ENCODE results near the gene TMEM164. TPM values are rescaled to one million over a fixed set of nuclear protein-coding genes. Genes with fewer than 3 reads are reported as not detected.

The TMEM164 gene
- polyA plus RNA-seq, 1 donor = 44.6 TPM

DNA sequence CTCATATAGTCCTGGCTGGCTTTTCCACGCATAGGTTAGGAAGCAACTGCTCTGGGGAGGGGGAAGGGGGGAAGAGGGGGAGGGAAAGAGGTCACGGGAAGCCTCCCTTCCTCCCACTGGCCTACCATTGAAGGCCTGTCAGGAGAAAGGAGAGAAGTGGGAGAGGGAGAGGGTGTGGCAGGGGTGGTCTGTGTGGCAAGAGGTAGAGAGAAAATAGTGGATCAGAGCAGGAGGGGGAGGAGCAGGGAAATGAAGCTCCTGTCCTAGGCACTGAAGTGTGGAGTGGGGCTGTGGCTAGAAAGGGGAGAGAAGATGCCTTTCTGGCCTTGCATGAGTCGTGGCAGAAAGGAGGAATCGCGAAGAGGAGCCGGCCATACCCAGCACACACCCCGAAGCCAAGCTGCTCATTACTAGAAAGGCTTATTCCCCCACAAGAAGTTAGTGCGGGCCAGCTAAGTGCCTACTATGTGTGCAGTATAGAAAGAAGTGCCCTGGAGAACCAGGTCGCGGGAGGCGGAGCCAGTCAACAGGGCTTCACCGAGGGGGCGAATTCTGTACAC, 1.1 kb upstream of the TMEM164 start:
- Histone ChIP-seq H3K9me3 (ENCODE audit: control insufficient read depth, low read depth, low read length) (no peaks in the 10 kb centered on the region), H3K4me1 (ENCODE audit: control insufficient read depth, insufficient read depth, low read length) (peaks cover 24% of the 10 kb centered on the region), H3K4me3 (ENCODE audit: low read length) (peak overlapping the region; percentile 60), H3K36me3 (ENCODE audit: control insufficient read depth, insufficient read depth, low read length) (no peaks in the 10 kb centered on the region), H3K27ac (ENCODE audit: low read length) (peak overlapping the region; percentile 73), H3K27me3 (ENCODE audit: control insufficient read depth, insufficient read depth, low read length) (no peaks in the 10 kb centered on the region)
- WGBS (ENCODE audit: insufficient coverage, low lambda C conversion rate) = no CpG with 5 or more reads among the region's 13 CpGs
- DNase-seq = peak in 1 of 2 donors; percentile 21

DNA sequence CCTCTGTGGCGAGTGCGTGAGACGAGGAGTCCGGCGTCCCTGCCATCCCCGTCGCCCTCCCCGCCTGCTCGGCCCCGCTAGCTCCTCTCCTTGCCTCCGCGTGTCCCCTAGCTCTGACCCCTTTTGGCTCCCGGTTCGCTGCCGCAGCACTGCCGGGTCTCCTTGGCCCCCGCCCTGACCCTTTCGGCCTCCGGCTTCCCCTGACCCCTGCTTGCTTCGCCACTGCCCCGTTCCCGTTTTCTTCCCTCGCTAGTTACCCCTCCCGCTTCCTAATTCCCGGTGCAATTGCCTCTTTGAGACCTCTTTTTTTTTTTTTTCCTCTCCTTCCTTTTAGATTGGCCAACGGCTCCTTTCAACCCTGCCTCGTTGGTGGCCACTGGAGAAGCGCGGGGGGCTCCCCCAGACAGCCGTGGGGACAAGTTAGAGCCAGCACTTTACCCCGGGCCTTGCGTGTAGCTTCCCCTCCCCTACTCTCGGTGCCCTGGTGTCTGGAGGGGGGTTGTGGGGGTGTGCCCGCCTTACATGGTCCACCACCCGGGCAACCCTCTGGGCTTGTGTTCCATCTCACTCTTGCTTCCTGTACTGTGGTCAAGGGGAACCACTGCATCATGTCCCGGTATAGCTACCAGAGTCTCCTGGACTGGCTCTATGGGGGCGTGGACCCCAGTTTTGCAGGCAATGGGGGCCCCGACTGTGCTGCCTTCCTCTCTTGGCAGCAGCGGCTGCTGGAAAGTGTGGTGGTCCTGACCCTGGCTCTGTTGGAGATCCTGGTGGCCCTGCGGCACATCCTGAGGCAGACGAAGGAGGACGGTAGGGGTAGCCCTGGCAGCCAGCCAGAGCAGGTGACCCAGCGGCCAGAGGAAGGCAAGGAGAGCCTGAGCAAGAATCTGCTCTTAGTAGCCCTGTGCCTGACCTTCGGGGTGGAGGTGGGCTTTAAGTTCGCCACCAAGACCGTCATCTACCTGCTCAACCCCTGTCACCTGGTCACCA, 548 bp downstream of the TMEM164 start:
- Histone ChIP-seq H3K27ac (ENCODE audit: low read length) (peak overlapping the region; percentile 91), H3K27me3 (ENCODE audit: control insufficient read depth, insufficient read depth, low read length) (no peaks in the 10 kb centered on the region), H3K36me3 (ENCODE audit: control insufficient read depth, insufficient read depth, low read length) (no peaks in the 10 kb centered on the region), H3K4me3 (ENCODE audit: low read length) (peak overlapping the region; percentile 70), H3K9me3 (ENCODE audit: control insufficient read depth, low read depth, low read length) (no peaks in the 10 kb centered on the region), H3K4me1 (ENCODE audit: control insufficient read depth, insufficient read depth, low read length) (peaks cover 24% of the 10 kb centered on the region)
- peak in 1 of 2 donors; percentile 47 for DNase-seq
- WGBS (ENCODE audit: insufficient coverage, low lambda C conversion rate) = no CpG with 5 or more reads among the region's 46 CpGs

DNA sequence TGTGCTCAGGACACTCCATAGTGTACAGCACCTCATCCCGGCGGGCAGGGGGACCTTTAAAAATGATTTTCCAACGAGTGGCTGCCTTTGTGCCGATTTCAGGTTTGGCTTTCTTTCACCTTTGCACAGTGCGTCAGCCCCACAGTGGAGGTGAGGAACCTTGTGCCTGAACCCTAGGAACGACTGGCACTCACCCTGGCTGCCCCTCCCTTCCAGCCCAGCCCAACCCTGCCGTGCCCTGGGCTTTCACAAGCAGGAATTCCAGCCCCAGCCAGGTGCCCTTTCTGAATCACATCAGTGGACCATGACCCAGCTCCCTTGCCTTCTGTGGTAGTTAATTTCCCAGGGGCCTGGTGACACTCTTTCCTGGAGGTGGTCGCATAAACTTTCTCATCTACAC, 1.3 kb downstream of the TMEM164 start:
- Histone ChIP-seq H3K36me3 (ENCODE audit: control insufficient read depth, insufficient read depth, low read length) (no peaks in the 10 kb centered on the region), H3K9me3 (ENCODE audit: control insufficient read depth, low read depth, low read length) (no peaks in the 10 kb centered on the region), H3K4me1 (ENCODE audit: control insufficient read depth, insufficient read depth, low read length) (peaks cover 24% of the 10 kb centered on the region), H3K27me3 (ENCODE audit: control insufficient read depth, insufficient read depth, low read length) (no peaks in the 10 kb centered on the region), H3K4me3 (ENCODE audit: low read length) (peak overlapping the region; percentile 70), H3K27ac (ENCODE audit: low read length) (peak overlapping the region; percentile 91)
- WGBS (ENCODE audit: insufficient coverage, low lambda C conversion rate) = no CpG with 5 or more reads among the region's 8 CpGs
- peak; percentile 82 to 85 for DNase-seq

DNA sequence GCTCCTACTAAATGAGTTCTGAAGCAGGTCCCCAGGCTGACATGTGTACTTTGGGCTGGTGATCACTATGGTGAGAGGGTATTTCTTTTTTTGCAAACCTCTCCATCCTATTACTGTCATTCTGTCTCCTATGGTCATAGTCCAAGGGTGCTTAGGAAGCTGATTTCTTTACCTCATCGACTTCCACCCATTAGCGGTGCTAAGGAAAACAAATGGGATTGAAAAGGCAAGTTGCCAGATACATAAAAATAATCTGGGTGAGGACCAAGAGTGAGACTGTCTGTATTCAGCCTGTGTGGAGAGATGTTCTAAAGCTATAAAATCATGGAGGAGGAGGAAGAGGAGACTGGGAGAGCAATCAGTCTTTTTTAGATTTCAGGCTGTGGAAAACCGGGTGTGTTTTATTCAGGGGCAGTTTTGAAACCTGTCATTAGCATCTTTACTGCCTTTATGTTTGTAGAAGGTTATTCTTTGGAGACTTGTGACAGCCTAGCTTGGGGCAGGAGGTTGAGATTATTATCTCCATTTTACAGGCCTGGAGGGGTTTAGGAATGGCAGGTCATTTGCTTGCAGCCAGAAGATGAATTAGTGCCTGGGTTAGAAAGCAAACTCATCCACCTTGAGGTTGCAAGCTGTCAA, 1.9 kb downstream of the TMEM164 start:
- no peaks in the 10 kb centered on the region for H3K36me3 ChIP-seq (ENCODE audit: control insufficient read depth, insufficient read depth, low read length)
- H3K27ac ChIP-seq (ENCODE audit: low read length) = peak overlapping the region; percentile 80
- no CpG with 5 or more reads among the region's 3 CpGs for WGBS (ENCODE audit: insufficient coverage, low lambda C conversion rate)
- H3K27me3 ChIP-seq (ENCODE audit: control insufficient read depth, insufficient read depth, low read length) = no peaks in the 10 kb centered on the region
- peaks cover 24% of the 10 kb centered on the region for H3K4me1 ChIP-seq (ENCODE audit: control insufficient read depth, insufficient read depth, low read length)
- peak overlapping the region; percentile 24 for H3K4me3 ChIP-seq (ENCODE audit: low read length)
- H3K9me3 ChIP-seq (ENCODE audit: control insufficient read depth, low read depth, low read length) = no peaks in the 10 kb centered on the region
- DNase-seq = no peak

DNA sequence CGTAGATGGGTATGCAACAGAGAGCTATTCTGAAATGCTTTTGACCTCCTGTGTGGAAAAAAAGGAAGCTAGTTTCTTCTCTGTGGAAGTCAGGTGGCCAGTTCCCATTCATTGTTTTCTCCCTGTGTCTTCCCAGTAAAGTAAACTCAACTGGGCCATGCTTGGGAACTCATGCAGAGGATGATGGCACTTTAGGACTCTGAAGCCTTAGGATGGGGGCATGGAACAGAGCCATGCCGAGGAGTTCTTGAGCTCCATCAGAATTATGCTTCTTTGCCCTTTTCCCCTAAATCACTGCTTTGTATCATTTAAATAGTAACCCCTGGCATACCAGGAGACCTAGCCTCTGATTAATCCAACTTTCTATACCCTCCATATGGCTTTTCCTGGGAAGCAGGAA, 3.2 kb downstream of the TMEM164 start:
- Histone ChIP-seq H3K36me3 (ENCODE audit: control insufficient read depth, insufficient read depth, low read length) (peaks cover 3% of the 10 kb centered on the region), H3K27ac (ENCODE audit: low read length) (no peak overlapping the region), H3K4me3 (ENCODE audit: low read length) (no peak overlapping the region), H3K9me3 (ENCODE audit: control insufficient read depth, low read depth, low read length) (no peaks in the 10 kb centered on the region), H3K27me3 (ENCODE audit: control insufficient read depth, insufficient read depth, low read length) (no peaks in the 10 kb centered on the region), H3K4me1 (ENCODE audit: control insufficient read depth, insufficient read depth, low read length) (peaks cover 24% of the 10 kb centered on the region)
- DNase-seq = no peak
- WGBS (ENCODE audit: insufficient coverage, low lambda C conversion rate) = no CpG with 5 or more reads among the region's 2 CpGs

DNA sequence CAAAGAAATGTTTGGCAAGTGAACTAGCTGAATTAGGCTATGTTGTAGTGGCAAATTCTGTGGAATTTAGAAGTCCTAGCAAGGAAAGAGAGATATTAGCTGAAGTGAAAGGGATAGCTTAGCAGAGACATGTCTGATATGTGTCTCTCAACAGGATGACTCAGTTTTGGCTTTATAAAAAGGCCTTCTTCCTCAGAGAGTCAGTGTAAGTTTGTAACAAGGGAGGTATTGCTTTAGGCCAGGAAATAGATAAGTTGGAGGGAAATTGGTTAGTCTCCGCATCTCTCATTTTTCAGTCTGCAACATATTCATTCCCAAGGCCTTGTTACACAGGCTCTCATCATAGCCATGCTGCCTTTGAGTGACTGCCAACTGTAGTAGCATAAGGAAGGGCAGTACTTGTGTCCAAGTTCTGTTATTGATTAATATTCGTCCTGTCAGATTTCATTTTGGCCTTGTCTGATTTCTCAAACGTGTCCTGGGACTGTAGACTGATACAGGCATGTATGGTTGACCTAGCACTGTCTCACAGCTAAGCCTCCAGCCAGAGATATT, 4.0 kb downstream of the TMEM164 start:
- H3K27ac ChIP-seq (ENCODE audit: low read length) = no peak overlapping the region
- WGBS (ENCODE audit: insufficient coverage, low lambda C conversion rate) = no CpG with 5 or more reads among the region's 3 CpGs
- no peaks in the 10 kb centered on the region for H3K27me3 ChIP-seq (ENCODE audit: control insufficient read depth, insufficient read depth, low read length)
- DNase-seq = no peak
- peaks cover 3% of the 10 kb centered on the region for H3K36me3 ChIP-seq (ENCODE audit: control insufficient read depth, insufficient read depth, low read length)
- peaks cover 19% of the 10 kb centered on the region for H3K4me1 ChIP-seq (ENCODE audit: control insufficient read depth, insufficient read depth, low read length)
- H3K4me3 ChIP-seq (ENCODE audit: low read length) = no peak overlapping the region
- no peaks in the 10 kb centered on the region for H3K9me3 ChIP-seq (ENCODE audit: control insufficient read depth, low read depth, low read length)

DNA sequence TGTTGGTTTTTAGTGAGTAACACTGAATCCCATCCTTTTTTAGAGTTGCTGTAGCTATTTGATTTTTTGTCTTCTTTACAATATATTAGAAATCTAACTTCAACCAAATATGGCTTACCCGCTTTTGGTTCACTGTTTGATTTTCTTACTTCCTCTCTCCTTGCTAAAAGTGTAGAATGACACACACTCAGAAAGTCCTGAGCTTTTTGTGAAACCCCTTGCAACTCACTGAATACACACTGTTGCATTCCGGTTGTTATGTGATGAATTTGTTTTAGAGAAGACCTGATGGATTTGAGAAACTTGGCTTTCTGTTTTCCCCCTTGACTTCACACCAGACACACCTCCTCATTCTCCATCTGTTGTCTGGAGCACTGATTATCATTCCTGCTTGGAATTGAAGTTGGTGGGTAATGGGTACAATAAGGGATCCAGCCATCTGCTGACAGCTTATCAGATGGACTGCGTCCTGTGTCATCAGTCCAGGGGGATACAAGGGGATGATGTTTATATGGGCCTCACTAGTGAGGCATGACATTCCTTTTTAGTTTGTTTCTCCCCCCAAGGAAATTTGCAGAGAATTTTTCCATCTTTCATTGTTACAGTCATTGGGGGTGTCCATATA, 5.2 kb downstream of the TMEM164 start:
- H3K27me3 ChIP-seq (ENCODE audit: control insufficient read depth, insufficient read depth, low read length) = no peaks in the 10 kb centered on the region
- H3K4me1 ChIP-seq (ENCODE audit: control insufficient read depth, insufficient read depth, low read length) = peaks cover 17% of the 10 kb centered on the region
- H3K36me3 ChIP-seq (ENCODE audit: control insufficient read depth, insufficient read depth, low read length) = peaks cover 3% of the 10 kb centered on the region
- no peak for DNase-seq
- H3K4me3 ChIP-seq (ENCODE audit: low read length) = no peak overlapping the region
- H3K9me3 ChIP-seq (ENCODE audit: control insufficient read depth, low read depth, low read length) = no peaks in the 10 kb centered on the region
- 100% methylated on average over 1 of the region's 3 CpGs for WGBS (ENCODE audit: insufficient coverage, low lambda C conversion rate)
- H3K27ac ChIP-seq (ENCODE audit: low read length) = no peak overlapping the region

DNA sequence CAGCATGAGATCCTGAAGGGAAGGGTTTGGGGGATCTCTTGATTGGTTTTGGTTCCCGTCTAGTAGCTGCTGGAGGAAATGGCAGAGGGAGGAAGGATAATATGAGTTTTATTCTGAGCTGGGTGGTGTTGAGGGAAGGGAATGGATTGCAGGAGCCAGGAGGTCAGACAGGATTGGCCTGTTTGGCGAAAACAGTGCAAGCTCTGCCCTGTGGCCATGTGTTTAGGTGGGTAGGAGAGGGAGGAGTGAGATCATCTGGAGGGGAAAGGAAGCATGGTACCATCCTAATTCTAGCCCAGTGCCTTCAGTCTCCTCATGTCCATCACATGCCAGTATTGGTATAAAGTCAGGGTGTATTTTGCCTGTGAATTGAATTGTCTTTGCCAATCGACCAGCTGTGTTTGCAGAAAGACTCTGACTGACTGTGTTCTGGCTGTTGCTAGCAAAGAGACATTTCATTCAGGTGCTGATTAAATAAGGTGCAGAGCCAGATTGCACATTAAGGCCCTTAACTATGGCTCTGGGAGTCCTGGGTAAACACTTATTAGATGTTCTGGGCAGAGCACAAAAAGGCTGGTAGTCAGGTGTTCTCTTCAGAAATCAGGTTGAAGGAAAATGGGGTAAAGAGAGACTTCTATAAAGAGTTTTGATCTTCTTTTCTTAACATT, 10.0 kb downstream of the TMEM164 start:
- no CpG with 5 or more reads among the region's 3 CpGs for WGBS (ENCODE audit: insufficient coverage, low lambda C conversion rate)
- H3K36me3 ChIP-seq (ENCODE audit: control insufficient read depth, insufficient read depth, low read length) = peaks cover 6% of the 10 kb centered on the region
- H3K9me3 ChIP-seq (ENCODE audit: control insufficient read depth, low read depth, low read length) = no peaks in the 10 kb centered on the region
- DNase-seq = no peak
- peaks cover 16% of the 10 kb centered on the region for H3K4me1 ChIP-seq (ENCODE audit: control insufficient read depth, insufficient read depth, low read length)
- no peak overlapping the region for H3K27ac ChIP-seq (ENCODE audit: low read length)
- H3K27me3 ChIP-seq (ENCODE audit: control insufficient read depth, insufficient read depth, low read length) = no peaks in the 10 kb centered on the region
- no peak overlapping the region for H3K4me3 ChIP-seq (ENCODE audit: low read length)

DNA sequence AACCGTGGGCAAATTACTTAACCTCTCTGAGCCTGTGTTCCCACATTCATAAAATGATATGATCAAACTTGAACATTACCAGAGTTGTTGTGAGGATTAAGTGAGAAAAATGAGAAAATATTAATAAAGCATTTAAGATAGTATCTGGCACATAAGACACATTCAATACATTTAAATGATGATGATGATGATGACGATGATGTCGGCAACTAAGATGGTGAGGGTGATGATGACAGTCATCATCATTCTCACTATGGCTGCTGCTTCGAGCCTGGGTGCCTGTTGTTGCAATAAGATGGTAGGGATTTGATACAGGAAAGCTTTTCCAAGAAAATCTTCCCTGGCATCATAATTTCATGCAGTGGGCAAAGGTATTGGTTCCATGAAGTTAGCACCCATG, 11.1 kb downstream of the TMEM164 start:
- Histone ChIP-seq H3K9me3 (ENCODE audit: control insufficient read depth, low read depth, low read length) (no peaks in the 10 kb centered on the region), H3K36me3 (ENCODE audit: control insufficient read depth, insufficient read depth, low read length) (peaks cover 6% of the 10 kb centered on the region), H3K27ac (ENCODE audit: low read length) (peak overlapping the region; percentile 72), H3K4me3 (ENCODE audit: low read length) (no peak overlapping the region), H3K27me3 (ENCODE audit: control insufficient read depth, insufficient read depth, low read length) (no peaks in the 10 kb centered on the region), H3K4me1 (ENCODE audit: control insufficient read depth, insufficient read depth, low read length) (peaks cover 16% of the 10 kb centered on the region)
- WGBS (ENCODE audit: insufficient coverage, low lambda C conversion rate) = no CpG with 5 or more reads among the region's 4 CpGs
- no peak for DNase-seq
